SIG-M5 treated with dmso at 0.1 percent for 504 hours (cell line): ENCODE results near the gene TRPV5.

ENCODE experiments used
- DNase-seq: peaks from one replicate; lab custom pipeline; 2025; ENCODE audit not compliant: unreplicated experiment; lab: John Stamatoyannopoulos, UW

TRPV5 gene

GRCh38 chr7:142941541-142941940 lies 8.0 kb upstream of the TRPV5 start:
- no peak for DNase-seq

- DNase-seq: no peak
These were observed 7.5 kb upstream of the TRPV5 start for GRCh38 chr7:142940966-142941535.

- peak; percentile 18 for DNase-seq
These were observed 5.8 kb upstream of the TRPV5 start, which contains the start of gene LLCFC1 for GRCh38 chr7:142939226-142939910. Gene LLCFC1 (plus strand): TSS chr7:142939484. CDS start chr7:142939622, 138 bp downstream.

- no peak for DNase-seq
These were observed 5.1 kb upstream of the TRPV5 start for GRCh38 chr7:142938611-142939010.

- DNase-seq: no peak
These were observed 2.5 kb upstream of the TRPV5 start for GRCh38 chr7:142935941-142936565.

- DNase-seq: no peak
These were observed 510 bp upstream of the TRPV5 start for GRCh38 chr7:142934056-142934455.

- no peak for DNase-seq
These were observed 462 bp downstream of the TRPV5 start for GRCh38 chr7:142933092-142933475.

- DNase-seq: no peak
These were observed 1.0 kb downstream of the TRPV5 start for GRCh38 chr7:142932386-142933091.

- DNase-seq: no peak
These were observed 3.3 kb downstream of the TRPV5 start for GRCh38 chr7:142930126-142930730.

- DNase-seq: no peak
These were observed 5.6 kb downstream of the TRPV5 start for GRCh38 chr7:142927949-142928348.

- peak; percentile 91 for DNase-seq
These were observed 6.3 kb downstream of the TRPV5 start for GRCh38 chr7:142927085-142927745.

GRCh38 chr7:142925413-142925812 lies 8.1 kb downstream of the TRPV5 start:
- DNase-seq: no peak

GRCh38 chr7:142923391-142923790 lies 10.2 kb downstream of the TRPV5 start:
- DNase-seq: no peak

GRCh38 chr7:142919656-142920055 lies 13.9 kb downstream of the TRPV5 start:
- DNase-seq: no peak

GRCh38 chr7:142918901-142919300 lies 14.6 kb downstream of the TRPV5 start:
- DNase-seq: no peak

- DNase-seq: no peak
These were observed 16.1 kb downstream of the TRPV5 start for GRCh38 chr7:142917447-142917846.

GRCh38 chr7:142916508-142916907 lies 17.0 kb downstream of the TRPV5 start:
- DNase-seq: no peak

- no peak for DNase-seq
These were observed 18.2 kb downstream of the TRPV5 start for GRCh38 chr7:142915315-142915714.

GRCh38 chr7:142914121-142914520 lies 19.4 kb downstream of the TRPV5 start:
- DNase-seq: no peak

GRCh38 chr7:142913566-142913965 lies 20.0 kb downstream of the TRPV5 start:
- DNase-seq: no peak

GRCh38 chr7:142913051-142913450 lies 20.5 kb downstream of the TRPV5 start:
- DNase-seq: no peak
